CD4-positive, alpha-beta T cell treated with Interleukin-15 for 1 hour (primary cell): ENCODE data around the gene EHBP1.

ENCODE experiments used
- DNase-seq: peaks from one replicate; pipeline ENCODE4 v3.0.0-alpha.2; 2020

EHBP1 gene

GRCh38 chr2:62826141-62826540 is 120.6 kb downstream of the EHBP1 start:
- no peak for DNase-seq

GRCh38 chr2:62826953-62827675 is 121.6 kb downstream of the EHBP1 start:
- DNase-seq = no peak

GRCh38 chr2:62831729-62832128 is 126.2 kb downstream of the EHBP1 start:
- no peak for DNase-seq

- no peak for DNase-seq
Observed at GRCh38 chr2:62844311-62845090, 139.0 kb downstream of the EHBP1 start.

- no peak for DNase-seq
Observed at GRCh38 chr2:62845256-62845655, 139.7 kb downstream of the EHBP1 start.

- no peak for DNase-seq
Observed at GRCh38 chr2:62852254-62852653, 146.7 kb downstream of the EHBP1 start.

- DNase-seq = no peak
Observed at GRCh38 chr2:62854600-62855514, 149.3 kb downstream of the EHBP1 start.

GRCh38 chr2:62856228-62857040 is 150.9 kb downstream of the EHBP1 start:
- no peak for DNase-seq

- DNase-seq = no peak
Observed at GRCh38 chr2:62857139-62857931, 151.8 kb downstream of the EHBP1 start.

- no peak for DNase-seq
Observed at GRCh38 chr2:62858231-62858832, 152.8 kb downstream of the EHBP1 start.

- DNase-seq = no peak
Observed at GRCh38 chr2:62868947-62869346, 163.4 kb downstream of the EHBP1 start.

GRCh38 chr2:62870966-62871365 is 165.5 kb downstream of the EHBP1 start:
- no peak for DNase-seq

GRCh38 chr2:62871506-62871905 is 166.0 kb downstream of the EHBP1 start:
- no peak for DNase-seq

GRCh38 chr2:62873603-62874002 is 168.1 kb downstream of the EHBP1 start:
- no peak for DNase-seq

- no peak for DNase-seq
Observed at GRCh38 chr2:62874881-62875383, 169.4 kb downstream of the EHBP1 start.

GRCh38 chr2:62881162-62881795 is 175.8 kb downstream of the EHBP1 start:
- DNase-seq = no peak

GRCh38 chr2:62883629-62884028 is 178.1 kb downstream of the EHBP1 start:
- no peak for DNase-seq

- DNase-seq = no peak
Observed at GRCh38 chr2:62884086-62884485, 178.6 kb downstream of the EHBP1 start.

GRCh38 chr2:62884514-62884913 is 179.0 kb downstream of the EHBP1 start:
- DNase-seq = no peak

- no peak for DNase-seq
Observed at GRCh38 chr2:62894966-62895631, 189.6 kb downstream of the EHBP1 start.
